ENCODE results near the gene LRMDA.

Gene LRMDA

DNA sequence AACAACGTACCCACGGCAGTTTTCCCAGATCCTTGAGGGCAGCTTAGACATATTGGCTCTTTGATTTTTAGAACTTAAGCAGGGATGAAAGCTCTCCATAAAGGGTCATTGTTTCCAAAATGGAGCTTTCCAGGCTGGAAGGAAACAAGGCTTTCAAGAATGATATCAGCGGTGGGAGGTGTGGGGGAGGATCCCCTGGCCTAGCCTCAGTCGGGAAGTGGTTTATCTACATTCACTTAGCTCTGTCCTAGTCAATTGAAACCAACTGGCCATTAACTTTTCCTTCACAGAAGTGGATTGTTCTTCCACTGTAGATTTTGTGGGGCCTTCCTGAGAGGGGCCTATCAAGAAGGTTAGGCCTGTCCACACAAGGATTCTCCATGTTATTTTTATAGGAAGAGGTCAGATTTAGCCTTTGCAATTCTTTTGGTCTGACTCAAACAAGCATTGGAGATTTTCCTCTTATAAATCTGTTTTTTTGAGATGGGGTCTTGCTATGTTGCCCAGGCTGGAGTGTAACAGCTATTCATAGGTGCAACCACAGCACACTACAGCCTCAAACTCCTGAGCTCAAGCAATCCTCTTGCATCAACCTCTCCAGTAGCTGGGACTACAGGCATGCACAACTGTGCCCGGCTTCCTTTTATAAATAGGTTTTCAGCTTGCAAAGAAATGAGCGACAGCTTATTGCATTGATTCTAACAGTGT, 343.5 kb downstream of the LRMDA start:
- no peaks in the 10 kb centered on the region for H3K9me3 ChIP-seq
- TF ChIP-seq, protein P1, sequence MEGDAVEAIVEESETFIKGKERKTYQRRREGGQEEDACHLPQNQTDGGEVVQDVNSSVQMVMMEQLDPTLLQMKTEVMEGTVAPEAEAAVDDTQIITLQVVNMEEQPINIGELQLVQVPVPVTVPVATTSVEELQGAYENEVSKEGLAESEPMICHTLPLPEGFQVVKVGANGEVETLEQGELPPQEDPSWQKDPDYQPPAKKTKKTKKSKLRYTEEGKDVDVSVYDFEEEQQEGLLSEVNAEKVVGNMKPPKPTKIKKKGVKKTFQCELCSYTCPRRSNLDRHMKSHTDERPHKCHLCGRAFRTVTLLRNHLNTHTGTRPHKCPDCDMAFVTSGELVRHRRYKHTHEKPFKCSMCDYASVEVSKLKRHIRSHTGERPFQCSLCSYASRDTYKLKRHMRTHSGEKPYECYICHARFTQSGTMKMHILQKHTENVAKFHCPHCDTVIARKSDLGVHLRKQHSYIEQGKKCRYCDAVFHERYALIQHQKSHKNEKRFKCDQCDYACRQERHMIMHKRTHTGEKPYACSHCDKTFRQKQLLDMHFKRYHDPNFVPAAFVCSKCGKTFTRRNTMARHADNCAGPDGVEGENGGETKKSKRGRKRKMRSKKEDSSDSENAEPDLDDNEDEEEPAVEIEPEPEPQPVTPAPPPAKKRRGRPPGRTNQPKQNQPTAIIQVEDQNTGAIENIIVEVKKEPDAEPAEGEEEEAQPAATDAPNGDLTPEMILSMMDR (IDR thresholded peaks at IDR 0.05), result no peak
- no peak overlapping the region for H3K4me3 ChIP-seq
- H3K36me3 ChIP-seq, result no peaks in the 10 kb centered on the region
- H3K27me3 ChIP-seq, result no peaks in the 10 kb centered on the region
- DNase-seq, result no peak
- no peak overlapping the region for H3K27ac ChIP-seq
- peaks cover 0 to 39% (median 36%) of the 10 kb centered on the region in 4 donors for H3K4me1 ChIP-seq
- intact Hi-C loops (cut with DNase I; ENCODE audit: low total_unique reads), result no loop called here

DNA sequence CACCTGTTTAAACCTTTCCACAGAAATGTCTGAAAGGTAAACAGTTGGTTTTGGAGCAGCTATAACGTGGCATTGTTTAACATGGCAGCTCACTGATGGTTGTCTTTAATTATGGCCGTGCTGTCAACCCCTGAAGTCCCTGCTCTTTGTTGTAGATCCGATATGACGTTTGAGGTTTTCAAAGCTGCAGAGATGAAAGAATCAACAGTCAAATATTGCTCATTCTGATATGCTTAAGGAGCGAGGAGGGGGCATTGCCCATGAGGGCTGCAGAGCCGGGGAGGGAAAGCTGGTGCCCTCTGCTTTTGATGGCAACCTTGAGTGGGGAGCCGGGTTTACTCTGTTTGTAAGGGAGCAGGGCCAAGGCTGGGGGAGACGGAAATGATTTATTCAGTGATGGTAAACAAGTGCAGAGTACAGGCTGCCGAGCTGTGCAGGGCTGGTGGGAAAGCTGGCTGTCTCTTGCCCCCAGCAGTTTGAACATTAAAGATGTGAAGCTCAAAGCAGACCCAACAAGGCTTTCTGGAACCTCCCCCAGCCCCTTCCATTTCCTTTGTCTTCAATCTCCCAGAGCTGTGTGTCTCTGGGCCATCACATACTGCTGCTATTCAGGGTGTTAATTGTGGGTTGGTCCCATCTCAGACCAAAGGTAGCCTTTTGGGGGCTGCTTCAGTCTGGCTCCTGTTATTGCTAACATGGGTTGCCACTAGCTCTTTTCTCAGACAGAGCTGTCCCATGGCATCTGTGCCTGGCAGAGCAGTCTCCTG, 345.5 kb downstream of the LRMDA start:
- no peak overlapping the region for H3K27ac ChIP-seq
- intact Hi-C loops (cut with DNase I; ENCODE audit: low total_unique reads), result no loop called here

DNA sequence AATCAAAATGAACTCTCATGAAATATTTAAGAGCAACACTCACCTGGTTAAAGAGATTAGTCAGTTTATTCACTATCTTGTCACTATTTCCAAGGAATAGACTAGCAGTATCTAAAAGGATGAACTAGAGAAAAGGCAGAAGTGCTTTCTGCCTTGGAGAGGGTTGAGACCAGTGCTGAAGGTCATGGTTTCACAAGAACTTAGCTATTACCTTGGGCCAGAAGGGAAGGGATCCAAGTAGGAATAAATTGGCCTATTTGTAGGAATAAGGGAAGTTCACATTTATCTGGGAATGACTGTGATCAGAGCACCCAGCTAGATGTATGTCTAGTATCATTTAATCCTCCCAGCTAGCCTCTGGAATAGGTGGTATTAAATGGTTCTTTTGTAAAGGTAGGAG, 347.2 kb downstream of the LRMDA start:
- Histone ChIP-seq H3K36me3 (no peaks in the 10 kb centered on the region), H3K27ac (peak overlapping the region; percentile 46 to 62), H3K27me3 (no peaks in the 10 kb centered on the region), H3K4me1 (peaks cover 0 to 55% (median 40%) of the 10 kb centered on the region in 4 donors), H3K9me3 (no peaks in the 10 kb centered on the region), H3K4me3 (no peak overlapping the region)
- intact Hi-C loops (cut with DNase I; ENCODE audit: low total_unique reads), result no loop called here
- DNase-seq, result no peak
- TF ChIP-seq, protein P1 (IDR thresholded peaks at IDR 0.05), result no peak

More for the DNA sequence above, 345.5 kb downstream of the LRMDA start:
- no peaks in the 10 kb centered on the region for H3K27me3 ChIP-seq
- H3K4me3 ChIP-seq, result no peak overlapping the region
- H3K9me3 ChIP-seq, result no peaks in the 10 kb centered on the region
- no peaks in the 10 kb centered on the region for H3K36me3 ChIP-seq
- DNase-seq, result no peak
- TF ChIP-seq, protein P1 (IDR thresholded peaks at IDR 0.05), result no peak
- H3K4me1 ChIP-seq, result peaks cover 0 to 46% (median 36%) of the 10 kb centered on the region in 4 donors

DNA sequence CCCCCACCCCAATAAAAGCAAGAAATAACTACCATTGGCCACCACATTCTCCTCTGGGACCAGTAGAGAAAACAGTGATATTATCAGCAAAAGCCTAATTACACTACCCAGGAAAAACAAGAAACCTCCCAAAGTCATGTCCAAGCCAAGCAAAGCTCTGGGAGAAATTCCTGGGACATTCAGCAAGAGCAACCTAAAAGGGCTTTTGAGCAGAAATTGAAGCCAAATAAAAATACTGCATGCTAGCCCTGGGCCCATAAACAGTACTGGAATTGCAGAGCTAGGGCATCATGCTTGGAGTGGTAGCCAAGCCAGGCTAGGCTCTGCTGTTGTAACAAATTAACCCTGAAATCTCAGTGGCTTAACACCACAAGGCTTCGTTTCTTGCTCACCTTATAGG, 347.9 kb downstream of the LRMDA start:
- Histone ChIP-seq H3K27ac (peak overlapping the region; percentile 46 to 62), H3K4me1 (peaks cover 0 to 55% (median 40%) of the 10 kb centered on the region in 4 donors), H3K9me3 (no peaks in the 10 kb centered on the region), H3K36me3 (no peaks in the 10 kb centered on the region), H3K27me3 (no peaks in the 10 kb centered on the region), H3K4me3 (no peak overlapping the region)
- DNase-seq, result peak; percentile 28 to 73
- intact Hi-C loops (cut with DNase I; ENCODE audit: low total_unique reads), result no loop called here
- TF ChIP-seq, protein P1 (IDR thresholded peaks at IDR 0.05), result no peak

DNA sequence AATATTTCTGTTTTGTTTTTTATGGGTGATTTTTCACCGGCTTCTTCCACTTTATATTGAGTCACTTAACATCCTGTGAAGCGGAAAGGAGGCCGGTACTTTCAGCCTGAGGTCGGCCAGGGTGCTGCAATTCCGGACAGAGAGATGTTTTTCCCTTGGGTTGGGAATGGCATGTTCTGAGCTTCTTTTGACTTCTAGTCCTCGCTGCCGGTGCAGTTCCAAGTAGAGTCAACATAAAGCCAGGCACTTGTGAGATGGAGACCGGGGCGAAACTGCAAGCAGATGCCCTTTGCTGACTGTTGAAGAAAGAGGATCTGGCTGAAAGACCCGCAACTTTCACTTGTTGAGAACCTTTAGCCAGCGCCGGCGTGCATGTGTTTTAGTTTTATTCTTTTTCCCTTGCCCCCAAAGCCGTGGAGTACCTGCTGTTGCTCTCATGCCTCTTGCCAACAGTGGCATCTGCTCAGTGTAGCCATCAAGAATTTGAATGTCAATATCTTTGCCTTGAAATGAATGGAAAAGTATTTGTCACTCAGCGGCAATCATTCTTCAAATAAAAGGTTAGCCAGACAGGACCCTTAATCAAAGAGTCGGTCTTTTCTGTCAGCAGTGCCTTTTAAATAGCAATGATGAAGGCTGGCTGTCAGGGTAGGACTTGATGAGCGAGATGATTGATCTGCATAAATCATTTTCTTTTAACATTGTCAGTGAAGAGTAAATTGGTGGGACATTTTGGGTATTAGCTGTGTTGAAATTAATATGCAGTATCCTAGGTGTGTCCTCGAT, 351.2 kb downstream of the LRMDA start:
- H3K4me1 ChIP-seq, result peaks cover 0 to 41% (median 25%) of the 10 kb centered on the region in 4 donors
- peak in 1 of 2 donors; percentile 51 for DNase-seq
- intact Hi-C loops (cut with DNase I; ENCODE audit: low total_unique reads), result no loop called here
- H3K36me3 ChIP-seq, result no peaks in the 10 kb centered on the region
- no peaks in the 10 kb centered on the region for H3K9me3 ChIP-seq
- TF ChIP-seq, protein P1 (IDR thresholded peaks at IDR 0.05), result no peak
- no peak overlapping the region for H3K4me3 ChIP-seq
- H3K27ac ChIP-seq, result peak overlapping the region in 1 of 2 donors; percentile 45
- H3K27me3 ChIP-seq, result no peaks in the 10 kb centered on the region

Measured in tibial artery (tissue), 4 donors.